Amniotic stem cell (primary cell): ENCODE data around the gene PTPRD.

Experiments
- DNase-seq: peaks from one replicate; lab custom pipeline; 2025; lab: John Stamatoyannopoulos, UW

PTPRD gene

DNA sequence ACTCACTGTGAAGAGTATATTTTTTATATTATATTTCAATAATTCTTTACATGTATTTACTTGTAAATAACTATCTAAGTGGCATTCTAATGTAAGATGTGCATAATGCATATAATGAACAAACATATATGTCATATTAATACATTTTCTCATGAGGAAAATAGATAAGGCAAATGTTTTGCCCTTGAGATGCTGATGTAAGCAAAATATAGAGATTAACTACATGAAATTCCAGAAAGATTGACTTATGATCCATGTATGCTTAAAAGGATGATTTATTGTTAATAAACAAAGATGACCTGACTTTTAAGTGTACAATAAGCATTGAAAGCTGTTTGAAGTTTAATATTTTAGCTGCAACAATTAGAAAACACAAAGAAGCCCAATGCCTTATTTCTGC is 559.9 kb downstream of the PTPRD start:
- no peak for DNase-seq

GRCh38 chr9:10052181-10052580 is 560.6 kb downstream of the PTPRD start:
- DNase-seq, result no peak

GRCh38 chr9:10050016-10050415 is 562.8 kb downstream of the PTPRD start:
- DNase-seq, result no peak

- DNase-seq, result no peak
These were observed 563.8 kb downstream of the PTPRD start for GRCh38 chr9:10048994-10049393.

- no peak for DNase-seq
These were observed 567.2 kb downstream of the PTPRD start for GRCh38 chr9:10045598-10045997.

- DNase-seq, result no peak
These were observed 571.0 kb downstream of the PTPRD start for GRCh38 chr9:10041726-10042229.

DNA sequence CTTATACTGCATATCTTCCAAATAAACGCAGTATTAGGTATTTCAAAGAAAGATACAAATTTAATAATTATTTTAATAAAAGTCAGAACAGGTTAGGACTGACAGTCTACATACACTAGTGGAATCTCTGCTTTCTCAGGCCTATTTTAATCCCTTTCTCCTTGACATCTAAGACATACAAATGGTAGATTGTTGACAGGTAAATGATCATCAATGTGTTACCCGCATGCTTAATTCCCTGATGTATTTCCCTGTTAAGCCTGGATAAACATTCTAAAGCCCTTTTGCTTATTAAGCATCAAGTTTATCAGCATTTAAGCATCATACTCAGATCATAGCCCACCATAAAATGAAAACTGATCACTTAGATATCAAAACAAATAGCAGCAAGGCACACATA is 576.7 kb downstream of the PTPRD start:
- no peak for DNase-seq

DNA sequence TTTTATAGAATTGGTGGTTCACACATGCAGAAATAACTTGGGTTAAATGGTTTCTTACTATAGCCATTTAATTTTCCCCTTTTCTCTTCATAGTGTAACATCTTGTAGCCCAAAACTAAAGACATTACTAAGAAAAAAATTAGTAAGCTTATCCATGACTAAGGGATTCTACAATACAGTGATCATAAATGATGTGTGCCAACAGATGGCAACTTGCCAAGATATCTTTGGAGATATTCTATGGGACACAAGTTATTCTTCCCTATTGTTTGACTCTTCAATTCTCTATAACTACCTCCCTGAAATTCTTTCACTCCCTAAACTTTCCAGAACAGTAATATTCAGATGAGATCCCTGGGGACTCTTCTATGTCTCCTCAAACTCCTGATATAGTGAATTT is 580.6 kb downstream of the PTPRD start:
- no peak for DNase-seq

DNA sequence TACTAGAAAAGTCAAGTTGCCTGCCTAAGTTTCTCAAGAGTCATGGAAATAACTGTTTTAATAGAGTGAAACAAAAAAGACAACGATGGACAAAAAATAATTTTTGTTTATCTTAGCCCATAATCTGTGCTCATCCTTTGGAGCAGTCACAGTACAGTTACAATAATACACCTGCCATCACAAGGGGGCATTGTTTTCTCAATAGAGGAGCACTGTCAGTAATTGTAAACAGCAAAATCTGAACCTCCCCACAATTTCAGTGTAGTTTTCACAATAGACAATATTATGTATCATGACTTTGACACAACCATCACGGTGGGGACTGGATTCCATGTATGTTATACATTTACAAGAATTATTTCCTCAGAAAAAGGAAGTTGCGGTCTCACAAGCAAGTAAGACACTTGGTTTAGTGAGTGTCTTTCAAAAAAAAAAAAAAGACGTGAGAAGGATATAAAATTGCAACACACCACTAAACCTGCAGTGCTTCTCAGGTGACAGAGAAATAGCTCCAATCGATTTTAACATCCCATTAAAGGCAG is 586.3 kb downstream of the PTPRD start:
- DNase-seq, result no peak

DNA sequence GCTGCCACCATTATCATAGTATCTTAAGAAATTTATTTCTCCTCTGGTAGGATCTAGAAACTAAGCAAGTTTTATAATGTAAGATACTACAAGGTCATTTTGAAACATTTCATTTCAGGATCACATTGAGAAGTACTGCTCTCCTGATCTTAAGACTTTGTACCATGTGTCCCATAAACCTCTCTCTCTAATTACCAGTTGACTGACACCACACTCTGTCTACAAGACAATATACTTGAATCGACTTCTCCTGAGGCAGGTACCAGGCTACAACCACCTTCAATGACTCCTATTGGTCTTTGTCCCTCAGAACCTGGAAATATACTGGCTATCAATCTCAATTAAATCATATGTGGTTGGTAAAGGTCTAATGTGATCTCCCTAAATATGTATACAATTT is 597.0 kb downstream of the PTPRD start:
- no peak for DNase-seq

DNA sequence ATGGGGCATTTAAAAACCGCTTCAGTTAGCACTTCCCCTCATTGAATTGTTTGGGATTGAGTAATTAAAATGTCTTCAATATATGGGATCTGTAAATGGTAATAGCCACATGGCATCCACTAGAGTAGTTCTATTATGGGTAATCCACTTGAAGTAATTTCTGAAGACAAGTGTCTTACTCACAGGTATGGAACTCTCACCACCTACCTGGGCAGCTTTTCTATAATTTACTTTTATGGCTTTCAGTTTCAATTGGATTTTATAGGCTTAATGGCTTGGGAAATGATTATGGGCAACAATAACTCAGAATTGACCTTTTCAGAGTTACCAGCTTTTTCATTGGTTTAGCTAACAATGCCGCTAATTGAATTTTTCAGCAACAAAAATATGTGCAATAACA is 597.9 kb downstream of the PTPRD start:
- no peak for DNase-seq

DNA sequence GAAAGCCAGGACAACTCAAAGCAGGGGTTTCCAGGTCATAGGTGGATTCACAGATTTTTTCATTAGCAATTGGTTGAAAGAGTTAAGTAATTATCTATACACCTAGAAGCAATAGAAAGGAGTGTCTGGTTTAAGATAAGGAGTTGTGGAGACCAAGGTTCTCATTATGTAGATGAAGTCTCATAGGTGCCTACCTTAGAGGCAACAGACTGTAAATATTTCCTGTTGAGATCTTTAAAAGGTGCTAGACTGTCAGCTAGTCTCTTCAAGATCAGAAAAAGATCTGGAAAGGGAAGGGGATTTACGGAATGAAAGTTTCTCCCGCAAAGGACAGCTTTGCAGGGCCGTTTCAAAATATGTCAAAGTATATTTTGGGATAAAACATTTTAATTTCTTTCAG is 603.4 kb downstream of the PTPRD start:
- DNase-seq, result no peak

DNA sequence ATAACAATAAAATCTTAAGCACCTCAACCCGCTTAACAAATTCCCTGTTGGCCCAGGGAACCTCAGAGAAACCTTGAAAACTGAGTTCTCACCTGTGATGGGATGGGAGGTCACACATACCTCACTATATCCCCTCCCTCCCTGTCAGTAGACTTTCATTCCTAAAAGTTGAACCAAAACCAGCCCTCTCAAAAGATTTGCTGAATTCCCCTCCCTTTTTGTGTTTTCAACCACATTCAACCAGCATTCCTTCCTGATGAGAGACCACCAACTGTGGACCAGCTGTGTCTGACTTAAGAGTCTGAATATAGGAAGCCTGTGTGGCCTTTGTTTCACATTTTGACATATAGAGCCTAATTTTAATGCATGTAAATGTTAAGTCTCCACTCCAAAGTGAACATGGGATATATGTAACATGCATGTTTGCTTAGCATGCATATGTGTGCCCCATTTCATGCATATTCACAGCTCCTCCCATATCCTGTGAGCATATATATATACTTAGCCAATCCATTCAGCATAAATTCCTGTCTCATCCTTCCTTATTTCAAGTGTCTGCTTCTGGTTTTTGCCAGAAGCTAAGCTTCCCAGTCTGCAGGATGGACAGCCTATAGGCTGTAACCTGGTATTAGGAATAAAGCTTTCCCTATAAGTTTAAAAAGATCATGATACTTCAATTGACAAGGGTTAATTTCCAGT is 604.6 kb downstream of the PTPRD start:
- no peak for DNase-seq

DNA sequence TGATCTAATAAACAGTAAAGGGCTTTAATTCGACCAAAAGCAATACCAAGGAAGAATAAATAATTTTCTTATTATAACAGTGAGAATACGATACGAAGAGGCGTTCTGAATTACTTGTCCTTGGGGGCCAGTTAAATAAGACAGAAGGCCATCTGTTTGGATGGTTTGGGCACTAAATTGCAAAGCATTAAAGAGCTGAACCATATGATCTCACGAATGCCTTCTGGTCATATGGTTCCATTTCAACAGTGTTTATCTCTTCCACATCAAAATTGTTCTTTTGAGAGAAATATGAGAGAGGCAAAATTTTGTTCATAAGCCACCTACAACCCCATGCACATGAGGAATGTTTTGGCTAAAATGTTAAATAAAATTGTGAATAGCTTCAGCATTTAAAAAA is 605.4 kb downstream of the PTPRD start:
- no peak for DNase-seq

- no peak for DNase-seq
These were observed 607.6 kb downstream of the PTPRD start for GRCh38 chr9:10005206-10005605.

DNA sequence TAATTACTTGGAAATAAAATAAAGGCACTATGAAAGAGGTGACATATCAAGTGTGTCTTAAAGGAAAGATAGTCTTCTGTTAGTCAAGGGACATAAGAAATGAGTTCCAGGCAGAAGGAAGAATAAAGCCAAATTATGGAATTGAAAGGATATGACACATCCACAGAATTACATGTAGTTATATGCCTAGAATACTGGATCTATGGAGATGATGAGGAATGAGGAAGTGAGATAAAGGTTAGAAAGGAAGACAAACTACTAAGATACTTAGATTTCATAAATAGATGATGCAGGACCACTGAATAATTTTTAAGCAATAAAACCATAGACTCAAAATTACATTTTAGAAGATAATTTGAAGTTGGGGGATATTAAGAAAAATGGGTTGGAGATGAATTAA is 609.8 kb downstream of the PTPRD start:
- no peak for DNase-seq

DNA sequence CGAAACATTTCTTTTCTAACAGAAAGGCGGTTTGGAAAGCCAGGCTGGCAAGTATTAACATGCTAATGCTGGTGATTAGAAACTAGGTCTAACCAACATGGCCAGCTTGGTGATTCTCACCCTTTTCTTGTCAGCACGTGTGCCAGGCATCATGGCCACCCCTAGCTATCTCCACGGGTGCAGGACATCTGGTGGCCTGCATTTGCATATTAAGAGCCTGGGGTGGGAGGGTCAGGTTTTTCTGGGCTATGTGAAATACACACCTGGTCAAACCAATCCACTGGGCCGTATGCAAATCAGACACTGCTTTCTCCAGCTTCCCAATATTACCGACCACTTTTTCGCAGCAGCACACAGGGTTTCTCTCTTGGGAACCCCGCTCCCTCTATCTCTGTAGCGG is 612.1 kb downstream of the PTPRD start:
- DNase-seq, result no peak

DNA sequence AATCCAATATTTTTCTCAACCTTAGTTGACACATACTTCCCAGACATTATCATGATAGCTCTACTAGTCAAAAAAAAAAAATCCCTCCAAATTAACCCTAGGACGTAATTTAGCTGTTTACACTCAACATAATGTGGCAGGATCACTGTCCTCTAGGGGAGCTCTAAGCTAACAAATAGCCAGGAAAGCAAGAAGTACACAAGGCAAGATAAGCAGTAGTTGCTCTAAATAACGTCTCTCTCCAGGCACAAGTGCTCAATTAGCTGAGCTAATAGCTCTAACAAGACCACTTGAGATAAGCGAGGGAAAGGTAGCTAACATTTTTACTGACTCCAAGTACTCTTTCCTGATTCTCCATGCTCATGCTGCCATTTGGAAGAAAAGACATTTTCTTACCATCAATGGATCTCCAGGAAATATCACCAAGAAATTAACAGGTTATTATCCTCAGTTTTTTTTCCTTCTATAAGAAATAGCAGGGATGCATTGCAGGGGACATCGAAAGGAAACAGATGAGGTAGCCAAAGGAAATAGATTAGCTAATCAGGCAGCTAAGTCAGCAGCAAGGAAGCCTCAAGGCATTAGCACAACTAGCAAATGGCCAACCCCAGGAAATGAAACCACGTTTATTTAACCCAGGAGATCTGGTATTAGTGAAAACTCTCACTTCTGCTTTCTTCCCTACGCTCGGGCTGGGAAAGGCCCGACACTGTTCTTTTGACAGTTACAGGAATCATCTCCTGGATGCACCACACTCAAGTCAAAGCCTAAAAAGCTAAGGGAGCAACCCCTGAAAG is 614.1 kb downstream of the PTPRD start:
- DNase-seq, result no peak

DNA sequence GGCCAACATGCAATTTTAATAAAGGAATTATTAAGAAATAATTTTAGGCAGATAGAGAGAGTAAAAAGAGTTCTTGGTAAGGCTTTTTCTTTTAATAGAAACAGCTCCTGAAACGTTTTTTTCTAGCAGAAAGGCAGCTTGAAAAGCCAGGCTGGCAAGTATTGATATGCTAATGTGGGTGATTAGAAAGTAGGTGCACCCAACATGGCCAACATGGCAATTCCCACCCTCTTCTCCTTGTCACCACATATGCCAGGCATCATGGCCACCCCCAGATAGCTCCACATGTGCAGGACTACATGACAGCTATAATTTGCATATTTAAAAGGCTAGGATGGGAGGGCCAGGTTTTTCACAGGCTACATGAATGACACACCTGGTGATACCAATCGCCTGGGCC is 615.2 kb downstream of the PTPRD start:
- DNase-seq, result no peak

- DNase-seq, result no peak
These were observed 616.5 kb downstream of the PTPRD start for GRCh38 chr9:9996259-9996658.

DNA sequence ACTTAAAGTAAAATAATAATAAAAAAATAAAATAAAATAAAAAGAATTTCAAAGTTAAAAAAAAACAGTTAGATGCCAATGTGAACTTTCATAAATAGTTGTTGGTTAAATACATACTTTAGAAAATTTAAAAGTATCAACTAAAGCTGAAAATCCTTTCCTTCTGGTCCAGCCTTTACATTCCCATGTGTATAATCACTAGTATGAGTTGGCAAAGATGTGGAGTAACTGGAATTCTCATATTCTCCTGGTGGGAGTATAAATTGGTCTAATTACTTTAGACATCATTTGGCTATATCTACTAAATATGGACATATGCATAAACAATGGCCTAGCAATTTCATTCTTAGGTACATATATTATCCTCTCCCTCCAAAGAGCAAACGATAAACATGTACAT is 619.9 kb downstream of the PTPRD start:
- no peak for DNase-seq

- no peak for DNase-seq
These were observed 639.7 kb downstream of the PTPRD start for GRCh38 chr9:9973062-9973461.

GRCh38 chr9:9970514-9970913 is 642.3 kb downstream of the PTPRD start:
- DNase-seq, result no peak
